AG04450 (cell line): Measurements from ENCODE around the gene PPM1A. TPM values are rescaled to one million over a fixed set of nuclear protein-coding genes. Genes with fewer than 3 reads are reported as not detected.

Source experiments
- CTCF ChIA-PET: fragments of 300-600, 350-600 bp; formaldehyde crosslinking; extraction: SDS; loops from one replicate; lab custom pipeline; 2022; ENCODE audit warnings: antibody characterized with exemption, inconsistent platforms; lab: Charles Lee
- POLR2A ChIA-PET: fragments of 350-600 bp; formaldehyde crosslinking; extraction: SDS; loops from one replicate; lab custom pipeline; 2021; ENCODE audit warnings: antibody characterized with exemption, inconsistent platforms; lab: Yijun Ruan, JAX
- DNase-seq: peaks from one replicate; pipeline ENCODE4 v3.0.0-alpha.2; 2011; ENCODE audit warnings: low read depth, low spot score
- H3K27ac ChIP-seq: one replicate; pipeline ENCODE4 v1.5.1; 2012; ENCODE audit warnings: low read depth, low read length, control low read depth
- H3K27me3 ChIP-seq: one replicate; pipeline ENCODE4 v1.6.0; 2012; ENCODE audit warnings: low read length; ENCODE audit not compliant: control insufficient read depth, insufficient read depth
- H3K4me3 ChIP-seq: 2 replicates; pipeline ENCODE4 v1.5.1; 2011; ENCODE audit warnings: mild to moderate bottlenecking, low read depth, low read length, control low read depth
- H3K9me3 ChIP-seq: 2 replicates; pipeline ENCODE4 v1.5.1; 2012; ENCODE audit warnings: low read length; ENCODE audit not compliant: control insufficient read depth, insufficient read depth
- CTCF ChIP-seq: IDR thresholded peaks from 2 replicates; pipeline ENCODE4 v1.5.1; 2011; ENCODE audit warnings: low read depth, low read length, control low read depth, inconsistent platforms
- polyA plus RNA-seq: library from polyadenylated mRNA; depleted of rRNA; stranded (reverse); fragments of >200 nt; gene quantifications from 2 replicates; pipeline ENCODE4 v1.2.3, GENCODE V29; 2011

PPM1A gene
- polyA plus RNA-seq, 1 experiment = 44.1 TPM

- Histone ChIP-seq H3K27me3 (no peaks in the 10 kb centered on the region), H3K27ac (peak overlapping the region; percentile 98), H3K9me3 (no peaks in the 10 kb centered on the region; the same call in 1 of the 2 replicates), H3K4me3 (peak overlapping the region; percentile 74)
- POLR2A ChIA-PET = interaction anchor here (0.7 to 1.1 kb wide), 4 partner anchors 80 to 764 kb away, joined by 3 to 7 read pairs (median 3); partner anchors contain the start of genes JKAMP and L3HYPDH
- peak; percentile 82 for DNase-seq
- no peak for TF ChIP-seq CTCF
- CTCF ChIA-PET = interaction anchor here (0.8 to 1.5 kb wide), 7 partner anchors 18 to 314 kb away, joined by 3 to 13 read pairs (median 3); no protein-coding TSS in a partner anchor
Observed at GRCh38 chr14:60247994-60248696, 876 bp upstream of the PPM1A start.

- H3K27ac ChIP-seq = peak overlapping the region; percentile 42
- ChIA-PET POLR2A (interaction anchor here (0.5 to 1.1 kb wide), 8 partner anchors 82 to 765 kb away, joined by 3 to 5 read pairs (median 3); partner anchors contain the start of genes DHRS7, JKAMP, L3HYPDH and PCNX4), CTCF (interaction anchor here (0.6 to 1.5 kb wide), 6 partner anchors 82 to 501 kb away, joined by 3 to 10 read pairs (median 4); no protein-coding TSS in a partner anchor)
- H3K27me3 ChIP-seq = no peaks in the 10 kb centered on the region
- no peak for TF ChIP-seq CTCF
- H3K9me3 ChIP-seq = no peaks in the 10 kb centered on the region; the same call in 1 of the 2 replicates
- peak overlapping the region; percentile 69 for H3K4me3 ChIP-seq
- no peak for DNase-seq
Observed at GRCh38 chr14:60249321-60250256, 568 bp downstream of the PPM1A start.

GRCh38 chr14:60250257-60251035 is 1.4 kb downstream of the PPM1A start:
- CTCF ChIA-PET = interaction anchor here (1.0 to 1.5 kb wide), 3 partner anchors 81 to 286 kb away, joined by 4 to 6 read pairs (median 4); no protein-coding TSS in a partner anchor
- no peaks in the 10 kb centered on the region; the same call in 1 of the 2 replicates for H3K9me3 ChIP-seq
- H3K4me3 ChIP-seq = peak overlapping the region; percentile 69
- no peak for TF ChIP-seq CTCF
- no peaks in the 10 kb centered on the region for H3K27me3 ChIP-seq
- H3K27ac ChIP-seq = no peak overlapping the region
- no peak for DNase-seq
- POLR2A ChIA-PET = no interaction called here

- H3K4me3 ChIP-seq = no peak overlapping the region
- CTCF ChIA-PET = interaction anchor here (1.7 to 2.0 kb wide), 2 partner anchors 14 to 98 kb away, joined by 4 to 5 read pairs; no protein-coding TSS in a partner anchor
- POLR2A ChIA-PET = no interaction called here
Observed at GRCh38 chr14:60251877-60252276, 2.9 kb downstream of the PPM1A start.

More at GRCh38 chr14:60251877-60252276, 2.9 kb downstream of the PPM1A start:
- no peak overlapping the region for H3K27ac ChIP-seq
- TF ChIP-seq CTCF = no peak
- DNase-seq = no peak
- H3K27me3 ChIP-seq = no peaks in the 10 kb centered on the region
- H3K9me3 ChIP-seq = no peaks in the 10 kb centered on the region; the same call in 1 of the 2 replicates
